SK-N-SH (cell line): ENCODE results near the gene NCOA5.

Experiments used
- CTCF ChIP-seq: fragments of 200-600 bp; sonication (generic); IDR thresholded peaks from 2 replicates; pipeline ENCODE4 v1.6.1; 2017; ENCODE audit warnings: antibody characterized with exemption, mild to moderate bottlenecking, moderate library complexity
- MAX ChIP-seq: IDR thresholded peaks from 2 replicates; pipeline ENCODE4 v1.4.0; 2012; ENCODE audit warnings: low read depth
- NFIC ChIP-seq: IDR thresholded peaks from 2 replicates; pipeline ENCODE4 v1.4.0; 2012; ENCODE audit warnings: borderline replicate concordance
- REST ChIP-seq: IDR thresholded peaks from 2 replicates; pipeline ENCODE4 v1.6.1; 2012; ENCODE audit warnings: mild to moderate bottlenecking, low read depth, low read length, moderate library complexity

GRCh38 chr20:46122071-46122470, 32.3 kb upstream of the NCOA5 start:
- TF ChIP-seq CTCF: no peak
- no peak for TF ChIP-seq MAX
- peak; percentile 38; the same call in 1 of the 2 replicates for TF ChIP-seq NFIC
- TF ChIP-seq REST: no peak
